Right lobe of liver (tissue), 4 donors: Measurements from ENCODE around the gene SPATC1L.

ENCODE experiments used
- POLR2A ChIP-seq: fragments of 450-650 bp; IDR thresholded peaks from one replicate; pipeline ENCODE4 v1.6.1; 2017; ENCODE audit warnings: antibody characterized with exemption, mild to moderate bottlenecking
- TF ChIP-seq, protein P1 (sequence below), 4 donors: fragments of 200-600 bp in 3 of 4; fragments of 450-650 bp in 1 of 4; IDR thresholded peaks; one replicate each; pipeline versions ENCODE4 v1.5.1 to v1.8.0; 2016 to 2022; ENCODE audit warnings: antibody characterized with exemption in 4 of 4, mild to moderate bottlenecking in 2 of 4
- donor health status: DM: no; HTN: no; CAD: no.
- donor health status: DM: no; HTN: no; CAD: no.
- donor health status: DM: no; HTN: yes; CAD: no.

DNA sequence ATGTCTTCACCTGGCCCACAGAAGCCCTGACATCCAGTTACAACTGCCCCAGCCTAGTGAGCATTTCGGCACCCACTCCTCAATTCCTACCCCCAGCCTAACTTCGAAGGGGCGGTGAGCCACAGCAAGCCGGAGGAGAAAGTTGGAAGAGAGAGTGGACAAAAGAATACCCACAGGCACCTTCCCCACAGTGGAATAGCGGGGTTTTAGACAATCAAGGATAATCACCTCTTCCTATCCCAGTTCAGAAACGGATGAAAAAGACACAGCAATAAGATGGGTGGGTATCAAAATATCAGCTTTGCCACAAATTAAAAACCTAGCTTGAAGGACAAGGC is 45.6 kb upstream of the SPATC1L start:
- TF ChIP-seq POLR2A, result no peak
- TF ChIP-seq, protein P1, sequence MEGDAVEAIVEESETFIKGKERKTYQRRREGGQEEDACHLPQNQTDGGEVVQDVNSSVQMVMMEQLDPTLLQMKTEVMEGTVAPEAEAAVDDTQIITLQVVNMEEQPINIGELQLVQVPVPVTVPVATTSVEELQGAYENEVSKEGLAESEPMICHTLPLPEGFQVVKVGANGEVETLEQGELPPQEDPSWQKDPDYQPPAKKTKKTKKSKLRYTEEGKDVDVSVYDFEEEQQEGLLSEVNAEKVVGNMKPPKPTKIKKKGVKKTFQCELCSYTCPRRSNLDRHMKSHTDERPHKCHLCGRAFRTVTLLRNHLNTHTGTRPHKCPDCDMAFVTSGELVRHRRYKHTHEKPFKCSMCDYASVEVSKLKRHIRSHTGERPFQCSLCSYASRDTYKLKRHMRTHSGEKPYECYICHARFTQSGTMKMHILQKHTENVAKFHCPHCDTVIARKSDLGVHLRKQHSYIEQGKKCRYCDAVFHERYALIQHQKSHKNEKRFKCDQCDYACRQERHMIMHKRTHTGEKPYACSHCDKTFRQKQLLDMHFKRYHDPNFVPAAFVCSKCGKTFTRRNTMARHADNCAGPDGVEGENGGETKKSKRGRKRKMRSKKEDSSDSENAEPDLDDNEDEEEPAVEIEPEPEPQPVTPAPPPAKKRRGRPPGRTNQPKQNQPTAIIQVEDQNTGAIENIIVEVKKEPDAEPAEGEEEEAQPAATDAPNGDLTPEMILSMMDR (IDR thresholded peaks at IDR 0.05), result no peak
